Measurements from ENCODE around the gene KRTAP1-1.
"Not testable (repeated sequence)": the region's sequence is repeated elsewhere in the genome, so short reads cannot be mapped to it uniquely, and the experiment has no call there.

KRTAP1-1 gene

GRCh38 chr17:41057547-41057946 is 16.3 kb upstream of the KRTAP1-1 start:
- in situ Hi-C loops (cut with MboI; ENCODE audit: low sequenced_read_pairs), result no loop called here

GRCh38 chr17:41055130-41055529 is 13.9 kb upstream of the KRTAP1-1 start, which contains the start of gene KRTAP2-2:
Gene KRTAP2-2, minus strand, starts transcription at chr17:41055230. Its CDS starts 19 bp downstream, at chr17:41055211.
- in situ Hi-C loops (cut with MboI; ENCODE audit: low sequenced_read_pairs), result not testable (repeated sequence)

GRCh38 chr17:41054556-41054955 is 13.3 kb upstream of the KRTAP1-1 start:
- in situ Hi-C loops (cut with MboI; ENCODE audit: low sequenced_read_pairs), result not testable (repeated sequence)

- in situ Hi-C loops (cut with MboI; ENCODE audit: low sequenced_read_pairs), result no loop called here
These were observed 12.8 kb upstream of the KRTAP1-1 start for GRCh38 chr17:41054025-41054424.

GRCh38 chr17:41052566-41052965 is 11.3 kb upstream of the KRTAP1-1 start:
- in situ Hi-C loops (cut with MboI; ENCODE audit: low sequenced_read_pairs), result no loop called here

GRCh38 chr17:41049110-41049509 is 7.9 kb upstream of the KRTAP1-1 start:
- in situ Hi-C loops (cut with MboI; ENCODE audit: low sequenced_read_pairs), result no loop called here

- in situ Hi-C loops (cut with MboI; ENCODE audit: low sequenced_read_pairs), result no loop called here
These were observed 7.2 kb upstream of the KRTAP1-1 start for GRCh38 chr17:41048441-41048840.

- in situ Hi-C loops (cut with MboI; ENCODE audit: low sequenced_read_pairs), result not testable (repeated sequence)
These were observed 5.7 kb upstream of the KRTAP1-1 start, which contains the start of gene KRTAP2-1 for GRCh38 chr17:41046735-41047465. Gene KRTAP2-1, minus strand, starts transcription at chr17:41047316. Its CDS starts 49 bp downstream, at chr17:41047267.

GRCh38 chr17:41042953-41043352 is 1.7 kb upstream of the KRTAP1-1 start:
- in situ Hi-C loops (cut with MboI; ENCODE audit: low sequenced_read_pairs), result no loop called here

GRCh38 chr17:41037853-41038350 is 3.3 kb downstream of the KRTAP1-1 start:
- in situ Hi-C loops (cut with MboI; ENCODE audit: low sequenced_read_pairs), result no loop called here

- in situ Hi-C loops (cut with MboI; ENCODE audit: low sequenced_read_pairs), result not testable (repeated sequence)
These were observed 6.8 kb downstream of the KRTAP1-1 start, which contains the start of gene KRTAP1-3 for GRCh38 chr17:41034346-41034935. Gene KRTAP1-3, minus strand, starts transcription at chr17:41034874. Its CDS starts 53 bp downstream, at chr17:41034821.

GRCh38 chr17:41029633-41030245 is 11.5 kb downstream of the KRTAP1-1 start, which contains the start of gene KRTAP1-4:
Gene KRTAP1-4, minus strand, starts transcription at chr17:41030195. Its CDS starts 117 bp downstream, at chr17:41030078.
- in situ Hi-C loops (cut with MboI; ENCODE audit: low sequenced_read_pairs), result no loop called here

GRCh38 chr17:41026715-41027471 is 14.4 kb downstream of the KRTAP1-1 start, which contains the start of gene KRTAP1-5:
Gene KRTAP1-5, minus strand, starts transcription at chr17:41027208. Its CDS starts 53 bp downstream, at chr17:41027155.
- in situ Hi-C loops (cut with MboI; ENCODE audit: low sequenced_read_pairs), result no loop called here

GRCh38 chr17:41024697-41025096 is 16.6 kb downstream of the KRTAP1-1 start:
- in situ Hi-C loops (cut with MboI; ENCODE audit: low sequenced_read_pairs), result no loop called here

- in situ Hi-C loops (cut with MboI; ENCODE audit: low sequenced_read_pairs), result no loop called here
These were observed 20.9 kb downstream of the KRTAP1-1 start for GRCh38 chr17:41020336-41020735.

GRCh38 chr17:41019415-41019814 is 21.8 kb downstream of the KRTAP1-1 start:
- in situ Hi-C loops (cut with MboI; ENCODE audit: low sequenced_read_pairs), result no loop called here

- in situ Hi-C loops (cut with MboI; ENCODE audit: low sequenced_read_pairs), result no loop called here
These were observed 22.7 kb downstream of the KRTAP1-1 start for GRCh38 chr17:41018541-41018940.

GRCh38 chr17:41016578-41017215 is 24.6 kb downstream of the KRTAP1-1 start:
- in situ Hi-C loops (cut with MboI; ENCODE audit: low sequenced_read_pairs), result no loop called here

GRCh38 chr17:41015454-41015853 is 25.8 kb downstream of the KRTAP1-1 start:
- in situ Hi-C loops (cut with MboI; ENCODE audit: low sequenced_read_pairs), result no loop called here

GRCh38 chr17:41013606-41014005 is 27.6 kb downstream of the KRTAP1-1 start:
- in situ Hi-C loops (cut with MboI; ENCODE audit: low sequenced_read_pairs), result no loop called here

Measured in HL-60/S4 treated with retinoic acid at 250 ng/mL for 4 days and 3 days (cell line).